Measurements from ENCODE around the gene THAP5. TPM values are rescaled to one million over a fixed set of nuclear protein-coding genes. Genes with fewer than 3 reads are reported as not detected.

Gene THAP5
- total RNA-seq, 1 donor from 2014 or later = 26.3 TPM

DNA sequence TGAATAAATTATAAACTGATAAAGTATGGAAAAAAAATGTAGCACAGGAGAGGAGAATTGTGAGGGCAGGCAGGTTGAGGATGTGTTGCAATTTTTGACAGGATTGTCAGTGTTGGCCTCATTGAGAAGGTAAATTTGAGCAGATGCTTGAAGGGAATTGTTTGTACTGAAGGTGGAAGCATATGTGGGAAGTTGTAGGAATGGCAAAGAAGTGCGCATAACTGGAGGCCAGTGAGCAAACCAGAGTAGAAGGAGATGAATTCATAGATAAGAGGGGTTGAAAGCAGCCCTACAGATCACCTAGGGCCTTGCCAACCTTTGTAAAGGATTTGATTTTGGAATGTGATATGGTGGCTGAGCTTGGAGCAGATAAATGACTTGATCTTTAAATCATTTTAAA, 6.6 kb upstream of the THAP5 start:
- no peak for DNase-seq
- ChIA-PET POLR2A (no interaction called here), CTCF (no interaction called here)
- H3K4me1 Mint-ChIP-seq = peaks cover 26% of the 10 kb centered on the region
- no peaks in the 10 kb centered on the region for H3K27me3 Mint-ChIP-seq
- no peak overlapping the region for H3K27ac Mint-ChIP-seq
- ATAC-seq (ENCODE audit: low read depth) = no peak
- TF ChIP-seq, protein P1, sequence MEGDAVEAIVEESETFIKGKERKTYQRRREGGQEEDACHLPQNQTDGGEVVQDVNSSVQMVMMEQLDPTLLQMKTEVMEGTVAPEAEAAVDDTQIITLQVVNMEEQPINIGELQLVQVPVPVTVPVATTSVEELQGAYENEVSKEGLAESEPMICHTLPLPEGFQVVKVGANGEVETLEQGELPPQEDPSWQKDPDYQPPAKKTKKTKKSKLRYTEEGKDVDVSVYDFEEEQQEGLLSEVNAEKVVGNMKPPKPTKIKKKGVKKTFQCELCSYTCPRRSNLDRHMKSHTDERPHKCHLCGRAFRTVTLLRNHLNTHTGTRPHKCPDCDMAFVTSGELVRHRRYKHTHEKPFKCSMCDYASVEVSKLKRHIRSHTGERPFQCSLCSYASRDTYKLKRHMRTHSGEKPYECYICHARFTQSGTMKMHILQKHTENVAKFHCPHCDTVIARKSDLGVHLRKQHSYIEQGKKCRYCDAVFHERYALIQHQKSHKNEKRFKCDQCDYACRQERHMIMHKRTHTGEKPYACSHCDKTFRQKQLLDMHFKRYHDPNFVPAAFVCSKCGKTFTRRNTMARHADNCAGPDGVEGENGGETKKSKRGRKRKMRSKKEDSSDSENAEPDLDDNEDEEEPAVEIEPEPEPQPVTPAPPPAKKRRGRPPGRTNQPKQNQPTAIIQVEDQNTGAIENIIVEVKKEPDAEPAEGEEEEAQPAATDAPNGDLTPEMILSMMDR (IDR thresholded peaks at IDR 0.05) = no peak
- peaks cover 4% of the 10 kb centered on the region for H3K9me3 Mint-ChIP-seq
- H3K36me3 Mint-ChIP-seq (ENCODE audit: low read depth) = peaks cover 66% of the 10 kb centered on the region
- intact Hi-C loops (cut with micrococcal nuclease) = no loop called here
- H3K4me3 Mint-ChIP-seq = no peak overlapping the region

DNA sequence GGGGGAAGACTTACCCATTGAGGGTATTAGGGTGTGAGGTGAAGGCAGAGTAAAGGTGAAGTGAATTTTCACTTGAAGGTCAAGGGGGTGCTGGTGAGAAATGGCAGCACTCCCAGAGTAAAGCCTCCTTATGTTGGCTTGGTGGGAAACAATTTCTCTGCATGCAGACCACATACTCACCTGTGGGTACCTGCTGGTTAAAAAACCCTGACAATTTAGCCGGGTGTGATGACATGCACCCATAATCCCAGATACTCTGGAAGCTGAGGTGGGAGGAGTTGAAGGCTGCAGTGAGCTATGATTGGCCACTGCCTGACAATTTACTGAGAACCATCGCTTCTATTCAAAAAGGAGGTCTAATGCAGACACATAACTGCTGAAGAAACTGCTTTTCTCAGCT, 5.7 kb upstream of the THAP5 start:
- TF ChIP-seq, protein P1 (IDR thresholded peaks at IDR 0.05) = no peak
- Mint-ChIP-seq H3K27ac (no peak overlapping the region), H3K36me3 (ENCODE audit: low read depth) (peaks cover 67% of the 10 kb centered on the region), H3K27me3 (no peaks in the 10 kb centered on the region), H3K4me1 (peaks cover 33% of the 10 kb centered on the region), H3K4me3 (no peak overlapping the region), H3K9me3 (peaks cover 4% of the 10 kb centered on the region)
- DNase-seq (no peak), ATAC-seq (ENCODE audit: low read depth) (no peak)
- intact Hi-C loops (cut with micrococcal nuclease) = no loop called here
- ChIA-PET CTCF (interaction anchor here (0.7 kb wide), 1 partner anchor 78 kb away, joined by 3 read pairs; no protein-coding TSS in a partner anchor), POLR2A (no interaction called here)

DNA sequence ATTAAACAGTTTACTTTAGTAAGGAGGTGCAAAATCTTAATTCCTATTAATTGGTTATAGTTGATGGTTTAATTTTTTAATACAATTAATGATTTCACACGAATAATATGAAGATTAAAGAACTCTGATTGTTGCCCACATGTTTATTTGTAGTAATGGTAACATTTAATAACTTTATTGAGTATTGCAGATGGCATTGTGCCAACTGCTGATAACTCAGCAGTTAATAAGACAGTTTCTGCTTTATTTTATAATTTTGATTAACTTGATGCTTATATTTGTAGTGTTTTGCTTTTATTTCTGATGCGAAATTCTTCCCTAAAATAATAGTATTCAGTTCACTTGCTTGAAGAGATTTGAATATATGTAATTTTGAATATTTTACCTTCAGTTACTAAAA, 3.0 kb upstream of the THAP5 start:
- no peak overlapping the region for H3K27ac Mint-ChIP-seq
- POLR2A ChIA-PET = interaction anchor here (5.0 kb wide), 1 partner anchor 47 kb away, joined by 125 read pairs; the partner anchor contains the start of gene PNPLA8
- TF ChIP-seq, protein P1 (IDR thresholded peaks at IDR 0.05) = no peak
- H3K27me3 Mint-ChIP-seq = no peaks in the 10 kb centered on the region
- CTCF ChIA-PET = no interaction called here
- DNase-seq (no peak), ATAC-seq (ENCODE audit: low read depth) (no peak)
- H3K4me1 Mint-ChIP-seq = peaks cover 57% of the 10 kb centered on the region
- H3K36me3 Mint-ChIP-seq (ENCODE audit: low read depth) = peaks cover 64% of the 10 kb centered on the region
- intact Hi-C loops (cut with micrococcal nuclease) = no loop called here
- H3K4me3 Mint-ChIP-seq = no peak overlapping the region
- no peaks in the 10 kb centered on the region for H3K9me3 Mint-ChIP-seq

DNA sequence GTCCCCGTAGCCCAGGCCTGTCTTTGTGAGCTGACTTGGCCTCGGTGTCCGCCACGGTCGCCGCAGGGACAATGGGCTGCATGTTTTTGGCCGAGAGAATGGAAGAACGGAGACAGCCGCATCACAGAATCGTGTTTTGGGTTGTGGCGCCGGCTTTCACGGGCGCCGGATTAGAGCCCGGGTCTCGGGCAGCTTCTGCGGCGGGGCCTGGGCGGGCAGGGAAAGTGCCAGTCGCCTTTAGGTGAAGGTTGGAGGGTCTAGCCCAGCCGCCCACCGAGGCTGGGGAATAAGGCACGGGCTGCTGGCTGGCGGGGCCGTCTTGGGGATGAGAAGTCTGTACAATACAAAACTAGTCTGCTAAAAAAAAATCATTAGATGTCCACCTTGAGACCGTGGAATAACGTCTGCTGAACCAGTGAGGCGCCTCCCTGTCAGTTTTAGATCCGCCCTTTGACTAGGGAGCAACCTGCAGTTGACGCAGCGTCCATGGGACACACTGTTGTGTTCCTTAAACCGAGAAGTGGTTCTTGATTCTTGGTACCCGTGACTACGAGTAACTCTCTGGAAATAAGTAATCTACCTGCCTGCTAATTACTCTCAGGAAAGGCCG, 745 bp upstream of the THAP5 start:
- TF ChIP-seq, protein P1 (IDR thresholded peaks at IDR 0.05) = no peak
- POLR2A ChIA-PET = interaction anchor here (0.6 to 5.0 kb wide), 16 partner anchors 10 to 1402 kb away, joined by 3 to 125 read pairs (median 6); partner anchors contain the start of genes HBP1, NRCAM and PNPLA8
- H3K4me3 Mint-ChIP-seq = peak overlapping the region; percentile 98
- H3K4me1 Mint-ChIP-seq = peaks cover 66% of the 10 kb centered on the region
- DNase-seq = no peak
- CTCF ChIA-PET = interaction anchor here (0.5 to 2.6 kb wide), 5 partner anchors 45 to 75 kb away, joined by 3 to 12 read pairs (median 5); partner anchors contain the start of gene PNPLA8
- peaks cover 2% of the 10 kb centered on the region for H3K9me3 Mint-ChIP-seq
- intact Hi-C loops (cut with micrococcal nuclease) = no loop called here
- H3K36me3 Mint-ChIP-seq (ENCODE audit: low read depth) = peaks cover 56% of the 10 kb centered on the region
- no peaks in the 10 kb centered on the region for H3K27me3 Mint-ChIP-seq
- ATAC-seq (ENCODE audit: low read depth) = no peak
- peak overlapping the region; percentile 99 for H3K27ac Mint-ChIP-seq

DNA sequence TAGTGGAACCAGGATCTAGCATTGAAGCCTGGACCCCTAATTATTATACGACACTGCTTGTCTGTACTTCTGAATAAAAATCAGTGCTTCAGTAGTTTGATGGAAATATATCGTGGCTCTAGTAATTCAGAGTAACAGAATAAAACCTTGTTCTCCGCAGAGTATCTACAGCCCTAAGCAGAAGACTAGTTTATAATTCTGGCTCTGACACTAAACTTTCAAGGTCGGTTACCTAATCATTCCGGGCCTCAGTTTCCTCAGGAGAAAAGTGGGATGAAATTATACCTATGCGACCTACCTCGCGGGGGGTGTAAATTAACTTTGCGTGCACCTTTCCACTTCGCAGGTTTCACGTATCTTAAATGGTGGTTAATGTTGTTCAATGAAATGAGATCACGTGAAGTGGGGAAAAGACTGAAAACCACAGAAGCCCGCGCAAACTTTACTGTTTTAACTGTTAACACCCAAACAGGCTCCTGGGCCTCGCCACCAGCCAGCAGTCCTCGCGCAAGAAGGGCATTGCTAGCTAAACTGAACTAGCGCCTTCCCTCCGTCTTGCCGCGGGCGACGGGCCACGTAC, 615 bp downstream of the THAP5 start:
- intact Hi-C loops (cut with micrococcal nuclease) = loop anchor here (1.0 to 2.0 kb wide), 6 partner anchors 17 to 1400 kb away; partner anchors contain the start of genes DLD, HBP1 and PNPLA8
- ATAC-seq (ENCODE audit: low read depth) = no peak
- peak overlapping the region; percentile 99 for H3K27ac Mint-ChIP-seq
- peaks cover 2% of the 10 kb centered on the region for H3K9me3 Mint-ChIP-seq
- DNase-seq = no peak
- TF ChIP-seq, protein P1 (IDR thresholded peaks at IDR 0.05) = no peak
- H3K27me3 Mint-ChIP-seq = no peaks in the 10 kb centered on the region
- ChIA-PET POLR2A (interaction anchor here (0.6 to 5.0 kb wide), 15 partner anchors 8 to 1400 kb away, joined by 4 to 125 read pairs (median 7); partner anchors contain the start of genes HBP1, NRCAM and PNPLA8), CTCF (interaction anchor here (1.0 to 2.6 kb wide), 3 partner anchors 17 to 72 kb away, joined by 3 to 12 read pairs (median 11); partner anchors contain the start of gene PNPLA8)
- H3K4me3 Mint-ChIP-seq = peak overlapping the region; percentile 98
- peaks cover 64% of the 10 kb centered on the region for H3K4me1 Mint-ChIP-seq
- H3K36me3 Mint-ChIP-seq (ENCODE audit: low read depth) = peaks cover 56% of the 10 kb centered on the region

Measured in activated B cell treated with CpG ODN at 0.5 μM for 24 hours (primary cell).